Esophagus muscularis mucosa (tissue), 4 donors: ENCODE measurements around the gene RNU7-1. TPM values are rescaled to one million over a fixed set of nuclear protein-coding genes. Genes with fewer than 3 reads are reported as not detected.

Experiments used
- DNase-seq: peaks from one replicate; pipeline ENCODE4 v3.0.0-alpha.2; 2017; ENCODE audit errors: extremely low spot score
- H3K27ac ChIP-seq, 4 donors: fragments of 200-600 bp; sonication (generic); replicated peaks in 1 of 4; 1 replicate in 3 of 4; 2 replicates in 1 of 4; pipeline ENCODE4 v1.5.1; 2016 to 2019; ENCODE audit warnings: mild to moderate bottlenecking in 1 of 4
- H3K27me3 ChIP-seq, 4 donors: fragments of 200-600 bp; sonication (generic); one replicate each; pipeline versions ENCODE4 v1.5.1 to v1.6.0; 2016 to 2019
- H3K36me3 ChIP-seq, 4 donors: fragments of 200-600 bp; sonication (generic); one replicate each; pipeline ENCODE4 v1.5.1; 2016 to 2019
- H3K4me1 ChIP-seq, 4 donors: fragments of 200-600 bp; sonication (generic); one replicate each; pipeline ENCODE4 v1.5.1; 2016 to 2019
- H3K4me3 ChIP-seq, 4 donors: fragments of 200-600 bp; sonication (generic); 1 replicate in 2 of 4; 2 replicates in 2 of 4; pipeline ENCODE4 v1.5.1; 2016 to 2019; ENCODE audit warnings: mild to moderate bottlenecking in 4 of 4, moderate library complexity in 1 of 4
- H3K9me3 ChIP-seq, 4 donors: fragments of 200-600 bp; sonication (generic); 1 replicate in 3 of 4; 2 replicates in 1 of 4; pipeline ENCODE4 v1.5.1; 2016 to 2019
- CTCF ChIP-seq, 3 experiments: fragments of 200-600 bp in 2 of 3; fragments of 450-650 bp in 1 of 3; sonication (generic) in 2 of 3; IDR thresholded peaks; one replicate each; pipeline ENCODE4 v1.5.1; 2017 to 2019; ENCODE audit warnings: antibody characterized with exemption in 3 of 3, mild to moderate bottlenecking in 2 of 3, moderate library complexity in 1 of 3
- EP300 ChIP-seq: sonication (generic); formaldehyde crosslinking; IDR thresholded peaks from one replicate; pipeline ENCODE4 v1.6.1; 2017; ENCODE audit warnings: antibody characterized with exemption
- POLR2A ChIP-seq: fragments of 450-650 bp; IDR thresholded peaks from one replicate; pipeline ENCODE4 v1.6.1; 2017; ENCODE audit warnings: antibody characterized with exemption, moderate library complexity, mild to moderate bottlenecking, low read depth
- POLR2AphosphoS5 ChIP-seq, 2 donors: sonication (generic); formaldehyde crosslinking; IDR thresholded peaks; one replicate each; pipeline ENCODE4 v1.6.1; 2017; ENCODE audit warnings: antibody characterized with exemption in 2 of 2
- WGBS: methylation state at CpG from one replicate; pipeline ENCODE4 v1.1.5; 2018; 5-methylcytosine and 5-hydroxymethylcytosine counted together
- intact Hi-C: fragments of 100-400 bp; cut with DNase I; formaldehyde crosslinking; loops from one replicate; pipeline ENCODE4 v1.15.1; 2023
- total RNA-seq, 4 donors: library from RNA; depleted of rRNA; stranded (reverse); fragments of >200 nt; gene quantifications; one replicate each; pipeline versions ENCODE4 v1.1.0 to v1.2.1, GENCODE V29; 2016

RNU7-1 gene
- total RNA-seq, 4 donors from 2014 or later: not detected

GRCh38 chr12:6948873-6949594 lies 5.4 kb downstream of the RNU7-1 start:
- Histone ChIP-seq H3K27me3 (no peaks in the 10 kb centered on the region), H3K36me3 (peaks cover 0 to 22% (median 12%) of the 10 kb centered on the region in 4 donors), H3K4me3 (no peak overlapping the region), H3K27ac (peak overlapping the region in 1 of 4 donors; percentile 1), H3K4me1 (peaks cover 24 to 38% (median 27%) of the 10 kb centered on the region in 4 donors), H3K9me3 (no peaks in the 10 kb centered on the region)
- WGBS: 78% methylated on average over 15 of the region's 15 CpGs
- no peak for DNase-seq
- intact Hi-C loops: loop anchor here (5.0 kb wide), 1 partner anchor 163 kb away; no protein-coding TSS in a partner anchor
- no peak for TF ChIP-seq EP300
- TF ChIP-seq POLR2AphosphoS5 (IDR thresholded peaks at IDR 0.05): no peak
- no peak for TF ChIP-seq CTCF (IDR thresholded peaks at IDR 0.05)
- no peak for TF ChIP-seq POLR2A

DNA sequence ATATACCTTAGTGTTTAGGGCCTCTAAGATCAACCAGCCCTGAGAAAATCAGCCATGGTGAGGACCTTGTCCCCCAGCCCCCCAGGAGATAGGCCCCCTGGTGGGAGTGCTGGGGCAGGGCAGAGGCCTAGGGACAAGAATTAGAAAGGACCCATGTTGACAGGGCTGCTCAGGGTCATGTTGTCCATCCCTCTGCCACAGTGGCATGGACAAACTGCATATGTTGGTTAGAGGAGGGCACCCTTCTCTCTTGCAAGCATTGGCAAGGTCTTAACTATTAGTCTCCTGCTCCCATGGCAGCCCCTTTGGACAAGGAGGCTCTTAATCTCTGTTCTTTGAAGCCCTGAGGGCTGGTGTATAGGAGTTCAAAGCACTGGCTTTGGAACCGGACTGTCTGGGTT lies 6.8 kb downstream of the RNU7-1 start:
- no peaks in the 10 kb centered on the region for H3K9me3 ChIP-seq
- WGBS: 78% methylated on average over 1 of the region's 1 CpG
- no peak for DNase-seq
- peaks cover 0 to 21% (median 10%) of the 10 kb centered on the region in 4 donors for H3K36me3 ChIP-seq
- H3K27me3 ChIP-seq: no peaks in the 10 kb centered on the region
- TF ChIP-seq POLR2A: no peak
- no peak for TF ChIP-seq POLR2AphosphoS5 (IDR thresholded peaks at IDR 0.05)
- TF ChIP-seq CTCF (IDR thresholded peaks at IDR 0.05): no peak
- no peak for TF ChIP-seq EP300
- intact Hi-C loops: no loop called here
- H3K4me1 ChIP-seq: peaks cover 16 to 27% (median 22%) of the 10 kb centered on the region in 4 donors
- H3K4me3 ChIP-seq: no peak overlapping the region
- peak overlapping the region in 2 of 4 donors; percentile 7 to 33 for H3K27ac ChIP-seq

GRCh38 chr12:6950811-6951540 lies 7.4 kb downstream of the RNU7-1 start, which contains the start of gene PTPN6:
Gene PTPN6, plus strand, starts transcription at chr12:6951356. Its CDS starts 157 bp downstream, at chr12:6951513.
- Histone ChIP-seq H3K4me1 (peaks cover 10 to 21% (median 16%) of the 10 kb centered on the region in 4 donors), H3K4me3 (peak within 1 kb of the TSS; percentile 37 to 55 (median 42)), H3K36me3 (peaks cover 0 to 15% (median 4%) of the 10 kb centered on the region in 4 donors), H3K9me3 (no peaks in the 10 kb centered on the region), H3K27me3 (no peaks in the 10 kb centered on the region), H3K27ac (peak within 1 kb of the TSS; percentile 31 to 72 (median 58))
- no peak for DNase-seq
- 67% methylated on average over 17 of the region's 25 CpGs for WGBS
- TF ChIP-seq POLR2AphosphoS5 (IDR thresholded peaks at IDR 0.05): no peak
- no peak for TF ChIP-seq EP300
- no peak for TF ChIP-seq CTCF (IDR thresholded peaks at IDR 0.05)
- no peak for TF ChIP-seq POLR2A
- intact Hi-C loops: no loop called here

- no peak for DNase-seq
- Histone ChIP-seq H3K9me3 (no peaks in the 10 kb centered on the region), H3K4me1 (peaks cover 4 to 15% (median 9%) of the 10 kb centered on the region in 4 donors), H3K27me3 (no peaks in the 10 kb centered on the region), H3K27ac (peak overlapping the region; percentile 31 to 72 (median 58)), H3K4me3 (peak overlapping the region; percentile 37 to 55 (median 42)), H3K36me3 (peaks cover 0 to 10% (median under 1%) of the 10 kb centered on the region in 4 donors)
- WGBS: 81% methylated on average over 16 of the region's 20 CpGs
- TF ChIP-seq POLR2AphosphoS5 (IDR thresholded peaks at IDR 0.05) (no peak), EP300 (no peak), POLR2A (no peak), CTCF (IDR thresholded peaks at IDR 0.05) (no peak)
- intact Hi-C loops: no loop called here
Observed at GRCh38 chr12:6951551-6952120, 8.0 kb downstream of the RNU7-1 start.
